GM12878 (cell line): ENCODE measurements around the gene WDFY3.

ENCODE experiments used
- CTCF ChIP-seq, 3 experiments: IDR thresholded peaks in 2 of 3; conservative IDR thresholded peaks in 1 of 3; 2 replicates each; pipeline ENCODE4 v1.5.1; 2011; ENCODE audit warnings: low read depth in 3 of 3, low read length in 3 of 3, mild to moderate bottlenecking in 3 of 3, control low read depth in 2 of 3, moderate library complexity in 2 of 3, inconsistent platforms in 1 of 3, mixed read lengths in 1 of 3; ENCODE audit not compliant: control insufficient read depth in 2 of 3, insufficient read depth in 1 of 3; ENCODE audit errors: extremely low read depth in 1 of 3
- ELK1 ChIP-seq: IDR thresholded peaks from 2 replicates; pipeline ENCODE4 v1.6.1; 2012; ENCODE audit warnings: low read depth, low read length, improper control_type of control experiment
- IRF4 ChIP-seq: IDR thresholded peaks from 2 replicates; pipeline ENCODE4 v1.6.1; 2011; ENCODE audit warnings: low read depth, low read length
- MTA2 ChIP-seq: fragments of 450-650 bp; IDR thresholded peaks from 2 replicates; pipeline ENCODE4 v1.6.1; 2016; ENCODE audit warnings: low read depth, mild to moderate bottlenecking, moderate library complexity
- NR2C2 ChIP-seq: IDR thresholded peaks from 2 replicates; pipeline ENCODE4 v1.6.1; 2011; ENCODE audit warnings: borderline replicate concordance, low read depth; ENCODE audit not compliant: control insufficient read depth, insufficient read length
- RAD51 ChIP-seq: fragments of 450-650 bp; IDR thresholded peaks from 2 replicates; pipeline ENCODE4 v1.6.1; 2016; ENCODE audit warnings: moderate library complexity, mild to moderate bottlenecking, inconsistent platforms
- REST ChIP-seq: IDR thresholded peaks from 2 replicates; pipeline ENCODE4 v1.6.1; 2012; ENCODE audit warnings: mild to moderate bottlenecking, low read depth, low read length
- SPI1 ChIP-seq: IDR thresholded peaks from 2 replicates; pipeline ENCODE4 v1.6.1; 2011; ENCODE audit warnings: low read depth, mild to moderate bottlenecking, low read length, moderate library complexity, borderline replicate concordance; ENCODE audit not compliant: insufficient read depth
- TF ChIP-seq, protein P1 (sequence below): fragments of 450-650 bp; IDR thresholded peaks from 2 replicates; pipeline ENCODE4 v1.6.1; 2016; ENCODE audit warnings: mild to moderate bottlenecking

GRCh38 chr4:84719115-84719514 lies 247.4 kb downstream of the WDFY3 start:
- TF ChIP-seq MTA2 (no peak), ELK1 (no peak), CTCF (IDR thresholded peaks at IDR 0.05 in 2 of 3, conservative IDR thresholded peaks at IDR 0.05 in 1 of 3; ENCODE audit: control insufficient read depth in 2 of 3, extremely low read depth in 1 of 3, insufficient read depth in 1 of 3, low read depth in 3 of 3, low read length in 3 of 3) (no peak), RAD51 (no peak), IRF4 (no peak), NR2C2 (no peak), REST (no peak), SPI1 (no peak)
- TF ChIP-seq, protein P1, sequence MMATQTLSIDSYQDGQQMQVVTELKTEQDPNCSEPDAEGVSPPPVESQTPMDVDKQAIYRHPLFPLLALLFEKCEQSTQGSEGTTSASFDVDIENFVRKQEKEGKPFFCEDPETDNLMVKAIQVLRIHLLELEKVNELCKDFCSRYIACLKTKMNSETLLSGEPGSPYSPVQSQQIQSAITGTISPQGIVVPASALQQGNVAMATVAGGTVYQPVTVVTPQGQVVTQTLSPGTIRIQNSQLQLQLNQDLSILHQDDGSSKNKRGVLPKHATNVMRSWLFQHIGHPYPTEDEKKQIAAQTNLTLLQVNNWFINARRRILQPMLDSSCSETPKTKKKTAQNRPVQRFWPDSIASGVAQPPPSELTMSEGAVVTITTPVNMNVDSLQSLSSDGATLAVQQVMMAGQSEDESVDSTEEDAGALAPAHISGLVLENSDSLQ = no peak
